GM18520 (cell line): ENCODE data around the gene VAC14.

Experiments used
- ATAC-seq: cut with Tn5 transposase; IDR thresholded peaks from one replicate; pipeline ENCODE4 v1.9.1; 2021; ENCODE audit not compliant: unreplicated experiment

VAC14 gene

GRCh38 chr16:70664325-70665112 is 136.4 kb downstream of the VAC14 start:
- ATAC-seq, result no peak

- no peak for ATAC-seq
Observed at GRCh38 chr16:70663524-70664324, 137.2 kb downstream of the VAC14 start.

- ATAC-seq, result no peak
Observed at GRCh38 chr16:70662991-70663523, 137.9 kb downstream of the VAC14 start.

GRCh38 chr16:70661918-70662641 is 138.9 kb downstream of the VAC14 start:
- ATAC-seq, result no peak

- ATAC-seq, result no peak
Observed at GRCh38 chr16:70661534-70661917, 139.4 kb downstream of the VAC14 start.

GRCh38 chr16:70660672-70661350 is 140.1 kb downstream of the VAC14 start:
- no peak for ATAC-seq

GRCh38 chr16:70659953-70660671 is 140.8 kb downstream of the VAC14 start:
- no peak for ATAC-seq

- no peak for ATAC-seq
Observed at GRCh38 chr16:70659546-70659945, 141.4 kb downstream of the VAC14 start.

GRCh38 chr16:70658921-70659320 is 142.0 kb downstream of the VAC14 start:
- no peak for ATAC-seq

- ATAC-seq, result no peak
Observed at GRCh38 chr16:70657956-70658355, 143.0 kb downstream of the VAC14 start.

GRCh38 chr16:70656712-70657263 is 144.2 kb downstream of the VAC14 start:
- ATAC-seq, result no peak

- ATAC-seq, result no peak
Observed at GRCh38 chr16:70656065-70656711, 144.8 kb downstream of the VAC14 start.

GRCh38 chr16:70653809-70654771 is 146.9 kb downstream of the VAC14 start:
- no peak for ATAC-seq

- ATAC-seq, result no peak
Observed at GRCh38 chr16:70653406-70653805, 147.6 kb downstream of the VAC14 start.

GRCh38 chr16:70652322-70652721 is 148.6 kb downstream of the VAC14 start:
- ATAC-seq, result no peak

- no peak for ATAC-seq
Observed at GRCh38 chr16:70651524-70651923, 149.4 kb downstream of the VAC14 start.

GRCh38 chr16:70650216-70650615 is 150.7 kb downstream of the VAC14 start:
- ATAC-seq, result no peak

GRCh38 chr16:70649300-70649699 is 151.7 kb downstream of the VAC14 start:
- no peak for ATAC-seq
